NOMO-1 (cell line): ENCODE data around the gene ELANE.

Experiments used
- DNase-seq, 2 experiments: peaks; one replicate each; lab custom pipeline; 2025; ENCODE audit not compliant: unreplicated experiment in 2 of 2; lab: John Stamatoyannopoulos, UW

Gene ELANE

DNA sequence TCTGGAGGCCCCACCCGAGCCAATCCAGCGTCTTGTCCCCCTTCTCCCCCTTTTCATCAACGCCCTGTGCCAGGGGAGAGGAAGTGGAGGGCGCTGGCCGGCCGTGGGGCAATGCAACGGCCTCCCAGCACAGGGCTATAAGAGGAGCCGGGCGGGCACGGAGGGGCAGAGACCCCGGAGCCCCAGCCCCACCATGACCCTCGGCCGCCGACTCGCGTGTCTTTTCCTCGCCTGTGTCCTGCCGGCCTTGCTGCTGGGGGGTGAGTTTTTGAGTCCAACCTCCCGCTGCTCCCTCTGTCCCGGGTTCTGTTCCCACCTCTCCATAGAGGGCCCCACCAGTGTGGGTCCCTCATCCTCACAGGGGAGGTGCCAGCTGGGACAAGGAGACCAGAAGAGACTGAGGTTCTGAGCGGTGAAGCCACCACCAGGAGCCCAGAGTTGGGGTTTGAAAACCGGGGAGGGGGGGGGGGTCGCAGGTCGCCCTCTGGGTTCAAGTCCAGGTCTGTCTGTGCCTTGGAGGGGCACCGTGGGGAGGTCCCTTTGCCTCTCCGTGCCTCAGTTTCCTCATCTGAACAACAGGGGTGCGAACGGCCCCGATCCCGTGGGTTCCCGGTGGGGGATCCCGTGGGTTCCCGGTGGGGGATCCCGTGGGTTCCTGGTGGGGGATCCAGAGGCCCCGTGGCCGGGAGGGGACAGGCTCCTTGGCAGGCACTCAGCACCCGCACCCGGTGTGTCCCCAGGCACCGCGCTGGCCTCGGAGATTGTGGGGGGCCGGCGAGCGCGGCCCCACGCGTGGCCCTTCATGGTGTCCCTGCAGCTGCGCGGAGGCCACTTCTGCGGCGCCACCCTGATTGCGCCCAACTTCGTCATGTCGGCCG is at the start of gene ELANE:
Gene ELANE, plus strand, starts transcription at position 168 of the 878 bp plus-strand sequence. Its CDS starts 26 bp downstream, at position 194.
- peak; percentile 54 to 74 for DNase-seq

DNA sequence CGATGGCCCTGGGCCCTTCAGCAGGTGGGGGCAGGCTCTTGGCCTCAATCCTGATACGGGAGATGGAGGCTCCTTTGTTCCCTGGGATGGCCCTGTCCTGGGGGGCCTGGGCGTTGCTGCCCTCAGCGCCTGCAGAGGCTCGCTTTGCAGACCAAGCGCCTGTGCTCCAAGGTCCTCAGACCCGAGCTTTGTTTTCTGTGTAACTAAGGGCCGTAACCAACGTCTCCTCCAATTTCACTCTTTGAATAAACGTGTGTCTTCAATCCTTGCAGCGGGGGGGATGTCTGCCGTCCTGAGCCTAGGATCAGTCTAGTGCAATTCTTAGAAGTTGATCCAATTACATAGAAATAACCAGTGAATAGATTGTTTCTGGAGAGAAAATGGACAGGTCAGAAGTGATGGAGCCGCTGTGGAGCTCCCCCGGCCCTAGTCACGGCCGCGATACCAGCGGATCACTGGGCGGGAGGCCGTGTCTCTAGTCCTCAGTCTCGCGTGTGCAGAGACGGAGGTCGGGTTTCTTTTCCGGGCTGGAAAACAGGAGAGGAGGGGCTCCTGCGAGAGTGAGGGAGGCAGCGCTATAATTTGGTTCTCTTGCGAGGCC is 49.5 kb upstream of the ELANE start:
- no peak for DNase-seq

DNA sequence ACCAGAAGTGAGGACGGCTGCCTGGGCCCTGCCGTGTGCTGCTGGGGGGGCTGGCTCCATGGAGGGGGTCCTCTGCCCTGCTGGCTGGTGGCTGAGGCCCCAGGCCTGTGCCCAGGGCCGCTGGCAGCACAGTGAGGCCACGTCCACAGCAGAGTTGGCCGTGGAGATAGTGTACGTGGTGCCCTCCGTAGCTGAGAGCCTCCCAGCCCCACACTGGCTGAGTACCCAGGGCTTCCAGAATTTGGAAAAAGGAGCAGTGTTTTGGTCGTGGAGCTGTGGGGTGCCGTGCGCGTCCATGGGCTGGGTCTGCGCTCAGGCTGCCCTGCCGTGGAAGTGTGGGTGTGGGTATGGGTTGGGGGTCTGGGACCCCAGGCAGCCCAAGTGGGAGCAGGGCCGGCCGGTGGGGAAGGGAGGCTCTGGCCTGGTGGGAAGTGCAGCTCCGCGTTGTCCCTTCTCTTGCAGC is 49.0 kb upstream of the ELANE start:
- DNase-seq: no peak

- DNase-seq: no peak
These were observed 48.3 kb upstream of the ELANE start for GRCh38 chr19:803686-804418.

DNA sequence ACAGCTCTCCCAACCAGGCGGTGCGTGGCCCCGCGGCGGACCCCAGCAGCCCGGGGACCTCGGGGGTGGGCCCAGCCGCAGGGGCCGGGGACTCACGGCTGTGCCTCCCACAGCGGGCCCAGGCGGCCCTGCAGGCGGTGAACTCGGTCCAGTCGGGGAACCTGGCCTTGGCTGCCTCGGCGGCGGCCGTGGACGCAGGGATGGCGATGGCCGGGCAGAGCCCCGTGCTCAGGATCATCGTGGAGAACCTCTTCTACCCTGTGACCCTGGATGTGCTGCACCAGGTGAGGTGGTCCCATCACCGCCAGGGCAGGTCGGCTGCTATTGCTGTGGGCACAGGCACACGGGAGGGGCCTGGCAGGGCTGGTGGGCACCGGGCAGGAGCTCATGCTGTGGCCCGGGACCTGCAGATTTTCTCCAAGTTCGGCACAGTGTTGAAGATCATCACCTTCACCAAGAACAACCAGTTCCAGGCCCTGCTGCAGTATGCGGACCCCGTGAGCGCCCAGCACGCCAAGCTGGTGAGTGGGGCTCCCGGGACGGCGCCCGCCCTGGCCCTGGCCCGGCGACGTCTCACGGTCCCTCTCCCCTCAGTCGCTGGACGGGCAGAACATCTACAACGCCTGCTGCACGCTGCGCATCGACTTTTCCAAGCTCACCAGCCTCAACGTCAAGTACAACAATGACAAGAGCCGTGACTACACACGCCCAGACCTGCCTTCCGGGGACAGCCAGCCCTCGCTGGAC is 47.5 kb upstream of the ELANE start:
- DNase-seq: no peak

GRCh38 chr19:805166-805551 is 46.9 kb upstream of the ELANE start:
- no peak for DNase-seq

GRCh38 chr19:805600-806550 is 46.2 kb upstream of the ELANE start:
- DNase-seq: no peak

- DNase-seq: no peak
These were observed 45.2 kb upstream of the ELANE start for GRCh38 chr19:806815-807421.

- no peak for DNase-seq
These were observed 44.3 kb upstream of the ELANE start for GRCh38 chr19:807627-808422.

- DNase-seq: no peak
These were observed 43.7 kb upstream of the ELANE start for GRCh38 chr19:808423-808775.

DNA sequence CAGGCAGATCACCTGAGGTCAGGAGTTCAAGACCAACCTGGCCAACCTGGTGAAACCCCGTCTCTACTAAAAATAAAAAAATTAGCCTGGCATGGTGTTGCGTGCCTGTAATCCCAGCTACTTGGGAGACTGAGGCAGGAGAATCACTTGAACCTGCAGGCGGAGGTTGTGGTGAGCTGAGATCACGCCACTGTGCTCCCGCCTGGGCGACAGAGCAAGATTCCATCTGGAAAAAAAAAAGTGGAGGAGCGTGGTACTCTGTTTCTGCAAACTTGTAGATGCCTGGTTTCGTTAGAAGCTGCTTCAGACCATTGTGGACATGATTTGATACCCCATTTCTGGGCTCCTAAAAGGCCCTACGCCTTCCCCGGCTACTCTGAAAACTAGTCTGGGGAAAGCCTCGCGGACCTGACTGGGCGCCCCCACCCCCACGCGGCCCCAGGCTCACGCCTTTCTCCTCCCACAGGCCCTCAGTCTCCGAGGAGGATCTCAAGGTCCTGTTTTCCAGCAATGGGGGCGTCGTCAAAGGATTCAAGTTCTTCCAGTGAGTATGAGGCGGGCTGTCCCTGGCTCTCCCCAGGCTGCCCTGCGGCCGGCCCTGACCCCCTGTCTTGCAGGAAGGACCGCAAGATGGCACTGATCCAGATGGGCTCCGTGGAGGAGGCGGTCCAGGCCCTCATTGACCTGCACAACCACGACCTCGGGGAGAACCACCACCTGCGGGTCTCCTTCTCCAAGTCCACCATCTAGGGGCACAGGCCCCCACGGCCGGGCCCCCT is 41.8 kb upstream of the ELANE start:
- DNase-seq: no peak

GRCh38 chr19:810883-811489 is 41.1 kb upstream of the ELANE start:
- DNase-seq: no peak

GRCh38 chr19:811506-812048 is 40.5 kb upstream of the ELANE start:
- DNase-seq: no peak

DNA sequence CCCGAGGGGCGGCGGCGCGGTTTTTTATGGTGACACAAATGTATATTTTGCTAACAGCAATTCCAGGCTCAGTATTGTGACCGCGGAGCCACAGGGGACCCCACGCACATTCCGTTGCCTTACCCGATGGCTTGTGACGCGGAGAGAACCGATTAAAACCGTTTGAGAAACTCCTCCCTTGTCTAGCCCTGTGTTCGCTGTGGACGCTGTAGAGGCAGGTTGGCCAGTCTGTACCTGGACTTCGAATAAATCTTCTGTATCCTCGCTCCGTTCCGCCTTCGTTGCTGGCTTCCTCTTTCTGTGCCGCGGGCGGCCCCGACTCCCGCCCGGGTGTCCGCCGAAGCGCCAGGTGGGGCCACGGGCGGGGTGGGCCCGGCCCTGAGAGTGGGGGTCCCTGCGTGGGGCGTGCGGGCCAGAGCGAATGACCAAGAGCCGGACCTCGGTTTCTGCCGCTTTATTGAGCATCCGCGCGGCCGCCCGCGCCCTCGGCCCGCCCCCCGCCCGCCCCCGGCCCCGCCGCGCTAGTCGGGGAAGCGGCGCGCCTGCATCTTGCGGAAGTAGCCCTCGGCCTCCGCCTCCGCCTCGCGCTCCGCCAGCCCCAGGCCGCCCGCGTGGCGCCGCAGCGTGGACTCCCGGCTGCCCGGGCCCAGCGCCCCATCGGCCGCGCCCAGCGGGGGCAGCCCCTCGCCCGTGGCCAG is 39.9 kb upstream of the ELANE start:
- no peak for DNase-seq

DNA sequence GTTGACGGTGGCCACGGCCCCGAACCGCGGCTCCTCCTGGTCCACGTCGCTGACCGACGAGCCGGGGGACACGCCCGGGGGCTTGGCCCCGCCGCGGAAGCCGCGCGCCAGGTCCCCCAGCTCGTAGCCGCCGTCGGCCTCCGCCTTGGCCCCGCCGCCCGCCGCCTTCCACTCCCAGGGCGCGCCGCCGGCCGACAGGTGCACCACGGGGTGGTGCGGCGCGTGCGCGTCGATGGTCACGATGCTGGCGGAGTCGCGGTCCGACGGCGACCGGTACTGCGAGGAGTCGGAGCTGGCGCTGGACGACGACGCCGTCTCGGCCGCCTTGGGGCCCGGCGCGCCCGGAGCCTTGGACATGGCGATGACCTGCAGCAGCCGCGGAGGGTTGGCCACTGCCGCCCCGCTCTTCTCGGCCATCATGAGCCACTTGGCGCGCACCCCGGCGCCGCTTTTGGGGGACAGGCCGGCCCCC is 39.3 kb upstream of the ELANE start:
- DNase-seq: no peak
